ENCODE results near the gene TRAPPC2.
A peak's percentile ranks its signal among the peaks of the same experiment; 100 is the strongest.
"Not testable (repeated sequence)": the region's sequence is repeated elsewhere in the genome, so short reads cannot be mapped to it uniquely, and the experiment has no call there.

Gene TRAPPC2

GRCh38 chrX:13742397-13743176 is 8.2 kb upstream of the TRAPPC2 start:
- no peaks in the 10 kb centered on the region for H3K9me3 ChIP-seq (ENCODE audit: control insufficient read depth, low read length)
- H3K4me2 ChIP-seq (ENCODE audit: low read length), result no peak overlapping the region
- H3K79me2 ChIP-seq, result peaks cover 3% of the 10 kb centered on the region
- TF ChIP-seq CTCF (IDR thresholded peaks at IDR 0.05), result no peak
- H3K27me3 ChIP-seq (ENCODE audit: control insufficient read depth, insufficient read depth, low read length), result no peaks in the 10 kb centered on the region
- H3K9ac ChIP-seq, result no peak overlapping the region
- no peaks in the 10 kb centered on the region for H3K4me1 ChIP-seq
- no peaks in the 10 kb centered on the region for H3K36me3 ChIP-seq (ENCODE audit: control insufficient read depth, insufficient read depth, low read length)
- no peak overlapping the region for H2AFZ ChIP-seq
- no peak overlapping the region for H3K4me3 ChIP-seq (ENCODE audit: low read depth, low read length)
- H3K27ac ChIP-seq, result no peak overlapping the region

- TF ChIP-seq CTCF (IDR thresholded peaks at IDR 0.05), result no peak
- Histone ChIP-seq H3K4me1 (no peaks in the 10 kb centered on the region), H3K79me2 (peaks cover 3% of the 10 kb centered on the region), H3K4me2 (ENCODE audit: low read length) (no peak overlapping the region), H3K9me3 (ENCODE audit: control insufficient read depth, low read length) (no peaks in the 10 kb centered on the region), H3K36me3 (ENCODE audit: control insufficient read depth, insufficient read depth, low read length) (no peaks in the 10 kb centered on the region), H3K4me3 (ENCODE audit: low read depth, low read length) (no peak overlapping the region), H2AFZ (no peak overlapping the region), H3K9ac (no peak overlapping the region), H3K27me3 (ENCODE audit: control insufficient read depth, insufficient read depth, low read length) (no peaks in the 10 kb centered on the region), H3K27ac (no peak overlapping the region)
These were observed 7.3 kb upstream of the TRAPPC2 start for GRCh38 chrX:13741695-13742094.

GRCh38 chrX:13733506-13733905 is 914 bp downstream of the TRAPPC2 start:
- Histone ChIP-seq H3K9me3 (ENCODE audit: control insufficient read depth, low read length) (no peaks in the 10 kb centered on the region), H3K27ac (peak overlapping the region; percentile 98), H2AFZ (peak overlapping the region; percentile 86), H3K4me3 (ENCODE audit: low read depth, low read length) (peak overlapping the region; percentile 76), H3K27me3 (ENCODE audit: control insufficient read depth, insufficient read depth, low read length) (no peaks in the 10 kb centered on the region), H3K4me1 (no peaks in the 10 kb centered on the region), H3K9ac (no peak overlapping the region), H3K79me2 (peaks cover 3% of the 10 kb centered on the region), H3K36me3 (ENCODE audit: control insufficient read depth, insufficient read depth, low read length) (no peaks in the 10 kb centered on the region), H3K4me2 (ENCODE audit: low read length) (peak overlapping the region; percentile 72)
- TF ChIP-seq CTCF (IDR thresholded peaks at IDR 0.05), result no peak

- H2AFZ ChIP-seq, result no peak overlapping the region
- no peak overlapping the region for H3K9ac ChIP-seq
- no peak overlapping the region for H3K4me3 ChIP-seq (ENCODE audit: low read depth, low read length)
- H3K9me3 ChIP-seq (ENCODE audit: control insufficient read depth, low read length), result no peaks in the 10 kb centered on the region
- H3K27ac ChIP-seq, result no peak overlapping the region
- H3K4me1 ChIP-seq, result no peaks in the 10 kb centered on the region
- TF ChIP-seq CTCF (IDR thresholded peaks at IDR 0.05), result no peak
- H3K36me3 ChIP-seq (ENCODE audit: control insufficient read depth, insufficient read depth, low read length), result no peaks in the 10 kb centered on the region
- H3K4me2 ChIP-seq (ENCODE audit: low read length), result no peak overlapping the region
- no peaks in the 10 kb centered on the region for H3K27me3 ChIP-seq (ENCODE audit: control insufficient read depth, insufficient read depth, low read length)
- H3K79me2 ChIP-seq, result peaks cover 3% of the 10 kb centered on the region
These were observed 2.0 kb downstream of the TRAPPC2 start for GRCh38 chrX:13732246-13733067.

- H3K4me1 ChIP-seq; H3K9me3 ChIP-seq (ENCODE audit: control insufficient read depth, low read length); H3K36me3 ChIP-seq (ENCODE audit: control insufficient read depth, insufficient read depth, low read length); H2AFZ ChIP-seq; H3K27me3 ChIP-seq (ENCODE audit: control insufficient read depth, insufficient read depth, low read length); H3K27ac ChIP-seq; H3K4me2 ChIP-seq (ENCODE audit: low read length); H3K4me3 ChIP-seq (ENCODE audit: low read depth, low read length); H3K79me2 ChIP-seq; H3K9ac ChIP-seq: not testable (repeated sequence)
These were observed 3.9 kb downstream of the TRAPPC2 start for GRCh38 chrX:13730523-13730922.

- H3K9me3 ChIP-seq (ENCODE audit: control insufficient read depth, low read length); H3K27ac ChIP-seq; H3K27me3 ChIP-seq (ENCODE audit: control insufficient read depth, insufficient read depth, low read length); H3K4me3 ChIP-seq (ENCODE audit: low read depth, low read length); H3K79me2 ChIP-seq; H3K4me1 ChIP-seq; H3K4me2 ChIP-seq (ENCODE audit: low read length); H3K9ac ChIP-seq; H2AFZ ChIP-seq; H3K36me3 ChIP-seq (ENCODE audit: control insufficient read depth, insufficient read depth, low read length): not testable (repeated sequence)
These were observed 7.8 kb downstream of the TRAPPC2 start for GRCh38 chrX:13726583-13726982.

- not testable (repeated sequence) for H3K4me2 ChIP-seq (ENCODE audit: low read length); H3K9me3 ChIP-seq (ENCODE audit: control insufficient read depth, low read length); H3K4me3 ChIP-seq (ENCODE audit: low read depth, low read length); H2AFZ ChIP-seq; H3K27ac ChIP-seq; H3K36me3 ChIP-seq (ENCODE audit: control insufficient read depth, insufficient read depth, low read length); H3K79me2 ChIP-seq; H3K27me3 ChIP-seq (ENCODE audit: control insufficient read depth, insufficient read depth, low read length); H3K4me1 ChIP-seq; H3K9ac ChIP-seq
These were observed 9.5 kb downstream of the TRAPPC2 start for GRCh38 chrX:13724878-13725277.

Data from parathyroid adenoma (tissue), 2 donors.